CD4-positive, alpha-beta memory T cell (primary cell): ENCODE results near the gene TPX2. TPM values are rescaled to one million over a fixed set of nuclear protein-coding genes. Genes with fewer than 3 reads are reported as not detected.
A peak's percentile ranks its signal among the peaks of the same experiment; 100 is the strongest.

Experiments used
- CTCF ChIA-PET: fragments of 350-600 bp; sonication (Branson Sonifier 250); formaldehyde crosslinking; loops from one replicate; lab custom pipeline; 2021; ENCODE audit warnings: inconsistent platforms; ENCODE audit not compliant: partially characterized antibody; lab: Charles Lee
- POLR2A ChIA-PET: fragments of 350-600 bp; sonication (Branson Sonifier 250); formaldehyde crosslinking; loops from one replicate; lab custom pipeline; 2021; ENCODE audit not compliant: partially characterized antibody; lab: Charles Lee
- DNase-seq, 5 donors: peaks; one replicate each; pipeline versions ENCODE4 v3.0.0 to v3.0.0-alpha.2; 2020 to 2022; ENCODE audit warnings: mixed read lengths in 1 of 5
- H3K27ac ChIP-seq: one replicate; pipeline ENCODE4 v1.7.0; 2013; ENCODE audit warnings: low read depth, low read length
- H3K27me3 ChIP-seq: 2 replicates; pipeline ENCODE4 v1.7.0; 2013; ENCODE audit warnings: mild to moderate bottlenecking, low read length, moderate library complexity; ENCODE audit not compliant: insufficient read depth
- H3K36me3 ChIP-seq: 2 replicates; pipeline ENCODE4 v1.7.0; 2013; ENCODE audit warnings: mild to moderate bottlenecking, low read length, moderate library complexity; ENCODE audit not compliant: insufficient read depth
- H3K4me1 ChIP-seq: 2 replicates; pipeline ENCODE4 v1.7.0; 2013; ENCODE audit warnings: mild to moderate bottlenecking, low read length, moderate library complexity; ENCODE audit not compliant: insufficient read depth
- H3K4me3 ChIP-seq, 2 donors: one replicate each; pipeline ENCODE4 v1.7.0; 2013; ENCODE audit warnings: low read length in 2 of 2, mild to moderate bottlenecking in 1 of 2
- H3K9me3 ChIP-seq, 2 donors: one replicate each; pipeline ENCODE4 v1.7.0; 2013; ENCODE audit warnings: low read length in 2 of 2, control low read depth in 1 of 2; ENCODE audit not compliant: control insufficient read depth in 1 of 2
- H3K27ac Mint-ChIP-seq, 7 donors: one replicate each; pipeline ENCODE4 v1.8.0; 2020 to 2021; ENCODE audit warnings: mixed read lengths in 7 of 7, mild to moderate bottlenecking in 6 of 7, inconsistent platforms in 3 of 7, moderate library complexity in 3 of 7
- H3K27me3 Mint-ChIP-seq, 2 donors: one replicate each; pipeline ENCODE4 v1.8.0; 2020 to 2021; ENCODE audit warnings: mixed read lengths in 2 of 2
- H3K36me3 Mint-ChIP-seq, 2 donors: one replicate each; pipeline ENCODE4 v1.8.0; 2020 to 2021; ENCODE audit warnings: mixed read lengths in 2 of 2, inconsistent platforms in 1 of 2, mild to moderate bottlenecking in 1 of 2
- H3K4me1 Mint-ChIP-seq, 4 donors: one replicate each; pipeline ENCODE4 v1.8.0; 2020 to 2021; ENCODE audit warnings: mixed read lengths in 4 of 4, mild to moderate bottlenecking in 1 of 4
- H3K4me3 Mint-ChIP-seq, 8 donors: one replicate each; pipeline ENCODE4 v1.8.0; 2020 to 2021; ENCODE audit warnings: mixed read lengths in 8 of 8, mild to moderate bottlenecking in 7 of 8, moderate library complexity in 6 of 8, inconsistent platforms in 3 of 8
- H3K9me3 Mint-ChIP-seq, 8 donors: one replicate each; pipeline ENCODE4 v1.8.0; 2020 to 2021; ENCODE audit warnings: mixed read lengths in 8 of 8, mild to moderate bottlenecking in 5 of 8, inconsistent platforms in 3 of 8, moderate library complexity in 1 of 8
- intact Hi-C: fragments of 100-400 bp; cut with micrococcal nuclease; formaldehyde crosslinking; loops from one replicate; pipeline ENCODE4 v1.15.1; 2023
- polyA plus RNA-seq, 2 donors: library from polyadenylated mRNA; unstranded; fragments of 300-500 nt; fragmentation: Illumina TruSeq; gene quantifications; one replicate each; pipeline ENCODE4 v1.2.3, GENCODE V29; 2021
- total RNA-seq, 2 experiments: library from RNA; stranded (reverse); gene quantifications; one replicate each; pipeline ENCODE4 v1.2.3, GENCODE V29; 2021

Gene TPX2
- total and polyA plus RNA-seq, 4 experiments from 2014 or later: 0.30 to 0.85 (median 0.60) TPM

- H3K9me3 ChIP-seq: no peaks in the 10 kb centered on the region
- no peaks in the 10 kb centered on the region for H3K36me3 ChIP-seq
- intact Hi-C loops: no loop called here
- no peak overlapping the region for H3K4me3 Mint-ChIP-seq
- H3K27ac ChIP-seq: no peak overlapping the region
- H3K4me3 ChIP-seq: no peak overlapping the region
- ChIA-PET CTCF (interaction anchor here (1.3 to 1.8 kb wide), 2 partner anchors 8 to 11 kb away, joined by 3 to 8 read pairs; no protein-coding TSS in a partner anchor), POLR2A (no interaction called here)
- no peaks in the 10 kb centered on the region for H3K9me3 Mint-ChIP-seq
- no peak overlapping the region for H3K27ac Mint-ChIP-seq
- no peaks in the 10 kb centered on the region for H3K27me3 Mint-ChIP-seq
- no peaks in the 10 kb centered on the region for H3K36me3 Mint-ChIP-seq
- peaks cover 8% of the 10 kb centered on the region for H3K4me1 ChIP-seq
- peaks cover 1 to 9% (median 7%) of the 10 kb centered on the region in 4 donors for H3K4me1 Mint-ChIP-seq
- peak; percentile 17 to 56 (median 25) for DNase-seq
- no peaks in the 10 kb centered on the region for H3K27me3 ChIP-seq
These were observed 94.2 kb downstream of the TPX2 start for GRCh38 chr20:31833130-31833930.

DNA sequence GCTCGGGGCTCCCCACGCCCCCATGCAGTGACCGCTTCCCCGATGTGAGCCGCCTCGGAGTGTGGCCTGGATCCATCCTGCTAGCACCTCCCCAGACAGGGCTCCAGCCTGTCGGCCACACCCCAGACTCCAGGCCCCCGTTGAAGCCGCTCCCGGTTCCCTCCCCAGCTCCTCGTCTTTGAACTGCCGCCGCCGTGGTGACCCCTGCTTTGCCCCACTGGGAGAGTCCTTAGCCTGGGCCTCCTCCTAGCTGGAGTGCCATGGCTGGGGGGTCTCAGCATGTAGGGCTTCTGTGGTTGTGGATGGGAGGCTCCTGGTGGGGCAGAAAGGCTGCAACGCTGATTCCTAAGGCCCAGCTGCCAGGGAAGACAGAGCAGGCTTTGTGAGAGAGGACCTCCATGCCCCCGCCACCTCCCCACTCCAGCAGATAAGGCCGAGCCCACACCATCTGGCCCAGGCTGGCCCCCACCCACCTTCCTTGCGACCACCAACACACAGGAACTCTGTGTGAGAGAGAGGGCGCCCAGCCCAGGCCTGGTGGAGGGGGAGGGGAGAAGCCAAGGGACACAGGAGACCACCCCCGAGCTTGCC is 94.9 kb downstream of the TPX2 start:
- no peak overlapping the region for H3K27ac ChIP-seq
- no peak overlapping the region for H3K4me3 ChIP-seq
- Mint-ChIP-seq H3K27ac (no peak overlapping the region), H3K4me1 (peaks cover 1 to 9% (median 7%) of the 10 kb centered on the region in 4 donors), H3K36me3 (no peaks in the 10 kb centered on the region), H3K9me3 (no peaks in the 10 kb centered on the region), H3K4me3 (no peak overlapping the region), H3K27me3 (no peaks in the 10 kb centered on the region)
- no peaks in the 10 kb centered on the region for H3K9me3 ChIP-seq
- DNase-seq: no peak
- no peaks in the 10 kb centered on the region for H3K27me3 ChIP-seq
- H3K4me1 ChIP-seq: peaks cover 8% of the 10 kb centered on the region
- intact Hi-C loops: no loop called here
- no peaks in the 10 kb centered on the region for H3K36me3 ChIP-seq
- CTCF ChIA-PET: interaction anchor here (1.8 kb wide), 1 partner anchor 11 kb away, joined by 8 read pairs; no protein-coding TSS in a partner anchor
- POLR2A ChIA-PET: no interaction called here

DNA sequence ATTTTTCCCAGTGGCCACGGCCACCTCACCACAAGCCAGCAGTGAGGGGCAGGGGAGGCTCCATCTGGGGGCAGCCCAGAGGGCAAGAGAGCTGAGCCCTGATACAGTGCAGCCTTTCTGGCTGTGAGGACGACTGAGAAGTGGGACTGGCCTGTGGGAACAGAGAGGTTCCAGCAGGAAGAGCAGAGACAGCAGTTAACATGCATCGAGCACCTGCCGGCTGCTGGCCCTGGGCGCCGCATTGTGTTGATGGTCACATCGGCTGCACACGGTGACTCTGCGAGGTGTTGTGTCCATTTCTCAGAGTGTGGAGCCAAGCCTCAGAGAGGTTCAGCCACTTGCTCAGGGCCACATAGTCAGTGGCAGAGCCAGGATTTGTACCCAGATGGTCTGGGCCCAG is 96.5 kb downstream of the TPX2 start:
- no peaks in the 10 kb centered on the region for H3K27me3 ChIP-seq
- intact Hi-C loops: no loop called here
- POLR2A ChIA-PET: no interaction called here
- Mint-ChIP-seq H3K27ac (no peak overlapping the region), H3K9me3 (no peaks in the 10 kb centered on the region), H3K27me3 (no peaks in the 10 kb centered on the region), H3K36me3 (no peaks in the 10 kb centered on the region), H3K4me1 (peaks cover 1 to 9% (median 7%) of the 10 kb centered on the region in 4 donors), H3K4me3 (no peak overlapping the region)
- CTCF ChIA-PET: no interaction called here
- no peak overlapping the region for H3K4me3 ChIP-seq
- DNase-seq: no peak
- H3K9me3 ChIP-seq: no peaks in the 10 kb centered on the region
- H3K27ac ChIP-seq: no peak overlapping the region
- peaks cover 8% of the 10 kb centered on the region for H3K4me1 ChIP-seq
- no peaks in the 10 kb centered on the region for H3K36me3 ChIP-seq

DNA sequence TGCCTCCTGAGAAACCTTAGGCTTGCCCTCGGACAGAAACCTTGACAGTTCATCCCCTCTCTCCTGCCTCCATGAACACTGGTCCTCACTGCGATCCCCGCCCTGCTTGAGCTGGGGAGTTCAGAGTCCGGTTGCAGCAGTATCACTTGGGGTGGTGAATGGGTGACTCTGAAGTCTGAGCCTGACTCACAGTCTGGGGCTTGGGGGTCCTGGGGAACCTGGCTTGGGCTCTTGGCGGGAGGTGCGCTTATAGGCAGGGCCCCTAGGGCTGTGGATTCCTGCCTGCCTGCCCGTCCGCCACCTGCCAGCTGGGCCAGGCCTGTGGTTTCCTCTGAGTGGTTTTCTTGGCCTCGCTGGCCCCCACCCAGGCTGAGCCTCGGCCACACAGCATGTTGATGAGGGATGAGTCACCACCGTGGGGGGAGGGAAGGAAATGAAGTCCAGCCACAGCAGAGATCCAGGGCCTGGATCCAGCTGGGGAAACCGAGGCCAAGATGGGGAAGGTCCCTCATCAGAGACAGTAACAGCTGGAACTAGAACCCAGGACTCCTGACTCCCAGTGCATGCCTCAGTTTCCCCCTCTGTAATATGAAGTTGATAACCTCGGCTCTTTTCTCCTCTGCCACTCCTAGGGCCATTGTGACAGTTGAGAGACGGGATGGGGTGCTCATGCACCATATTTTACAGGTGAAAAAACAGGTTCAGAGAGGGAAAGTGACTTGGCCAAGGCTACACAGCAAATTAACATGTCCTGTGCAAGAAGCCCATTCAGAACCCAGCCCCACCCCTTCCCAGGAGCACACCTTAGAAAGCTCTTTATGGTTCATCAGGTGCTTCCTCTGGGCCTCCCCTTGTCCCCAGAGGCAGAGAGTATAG is 97.1 kb downstream of the TPX2 start:
- Histone ChIP-seq H3K27ac (no peak overlapping the region), H3K9me3 (no peaks in the 10 kb centered on the region), H3K4me1 (peaks cover 8% of the 10 kb centered on the region), H3K36me3 (no peaks in the 10 kb centered on the region), H3K4me3 (no peak overlapping the region), H3K27me3 (no peaks in the 10 kb centered on the region)
- Mint-ChIP-seq H3K4me3 (no peak overlapping the region), H3K9me3 (no peaks in the 10 kb centered on the region), H3K27me3 (no peaks in the 10 kb centered on the region), H3K36me3 (no peaks in the 10 kb centered on the region), H3K4me1 (peaks cover 1 to 9% (median 7%) of the 10 kb centered on the region in 4 donors), H3K27ac (no peak overlapping the region)
- ChIA-PET CTCF (interaction anchor here (1.7 to 4.5 kb wide), 3 partner anchors 13 to 255 kb away, joined by 4 to 23 read pairs (median 4); no protein-coding TSS in a partner anchor), POLR2A (no interaction called here)
- no peak for DNase-seq
- intact Hi-C loops: no loop called here

DNA sequence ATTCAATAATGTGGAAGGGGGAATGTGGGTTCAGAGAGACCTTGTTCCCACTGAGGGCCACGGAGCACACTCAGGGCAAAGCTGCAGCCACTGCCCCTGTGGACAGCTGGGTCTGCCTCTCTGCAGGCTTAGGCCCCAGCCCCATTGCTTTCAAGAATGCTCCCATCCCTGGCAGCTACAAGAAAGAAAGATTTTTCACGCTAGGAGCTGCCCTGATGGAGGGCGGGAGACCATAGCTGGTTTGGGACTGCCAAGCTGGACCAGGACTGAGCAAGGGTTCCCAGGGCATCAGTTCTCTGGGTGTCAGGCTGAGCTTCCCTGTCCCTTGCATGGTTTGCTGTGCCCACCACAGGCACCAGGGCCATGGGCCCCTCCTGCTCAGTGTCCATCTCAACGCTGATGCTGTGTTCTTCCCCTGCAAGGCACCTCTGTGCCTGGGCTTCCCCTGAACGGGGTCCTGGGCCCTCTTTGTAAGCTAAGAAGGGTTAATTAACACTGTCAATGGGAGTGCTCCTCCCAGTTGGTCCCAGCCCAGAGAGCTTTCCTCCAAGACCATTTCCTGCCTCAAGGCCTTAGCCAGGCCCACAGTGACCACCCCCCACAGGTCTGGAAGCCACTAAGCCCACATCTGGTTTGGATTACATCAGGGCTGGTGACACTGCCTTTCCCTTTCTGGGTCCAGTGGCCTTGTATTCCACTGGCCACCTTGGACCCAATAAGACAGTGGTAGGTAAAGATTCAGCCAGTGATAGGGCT is 97.9 kb downstream of the TPX2 start:
- Histone ChIP-seq H3K9me3 (no peaks in the 10 kb centered on the region), H3K27ac (no peak overlapping the region), H3K27me3 (no peaks in the 10 kb centered on the region), H3K4me1 (peaks cover 8% of the 10 kb centered on the region), H3K36me3 (no peaks in the 10 kb centered on the region), H3K4me3 (no peak overlapping the region)
- H3K4me3 Mint-ChIP-seq: no peak overlapping the region
- no peaks in the 10 kb centered on the region for H3K36me3 Mint-ChIP-seq
- H3K9me3 Mint-ChIP-seq: no peaks in the 10 kb centered on the region
- H3K27me3 Mint-ChIP-seq: no peaks in the 10 kb centered on the region
- intact Hi-C loops: no loop called here
- H3K27ac Mint-ChIP-seq: no peak overlapping the region
- DNase-seq: no peak
- H3K4me1 Mint-ChIP-seq: peaks cover 1 to 9% (median 7%) of the 10 kb centered on the region in 4 donors
- POLR2A ChIA-PET: interaction anchor here (1.0 kb wide), 1 partner anchor 10 kb away, joined by 3 read pairs; no protein-coding TSS in a partner anchor
- CTCF ChIA-PET: interaction anchor here (0.5 to 4.5 kb wide), 7 partner anchors 10 to 829 kb away, joined by 3 to 23 read pairs (median 4); no protein-coding TSS in a partner anchor

- Mint-ChIP-seq H3K4me1 (peaks cover 1 to 9% (median 7%) of the 10 kb centered on the region in 4 donors), H3K27ac (no peak overlapping the region), H3K4me3 (no peak overlapping the region), H3K27me3 (no peaks in the 10 kb centered on the region), H3K9me3 (no peaks in the 10 kb centered on the region), H3K36me3 (no peaks in the 10 kb centered on the region)
- Histone ChIP-seq H3K27ac (no peak overlapping the region), H3K4me3 (no peak overlapping the region), H3K9me3 (no peaks in the 10 kb centered on the region), H3K4me1 (peaks cover 8% of the 10 kb centered on the region), H3K27me3 (no peaks in the 10 kb centered on the region), H3K36me3 (no peaks in the 10 kb centered on the region)
- ChIA-PET CTCF (interaction anchor here (0.6 to 4.5 kb wide), 8 partner anchors 9 to 253 kb away, joined by 3 to 23 read pairs (median 4); no protein-coding TSS in a partner anchor), POLR2A (interaction anchor here (1.0 kb wide), 2 partner anchors 9 to 94 kb away, joined by 3 read pairs; no protein-coding TSS in a partner anchor)
- DNase-seq: no peak
- intact Hi-C loops: no loop called here
These were observed 98.9 kb downstream of the TPX2 start for GRCh38 chr20:31837896-31838397.
